Breast epithelium (tissue), 4 donors: ENCODE data around the gene THAP9. TPM values are rescaled to one million over a fixed set of nuclear protein-coding genes. Genes with fewer than 3 reads are reported as not detected.

Source experiments
- DNase-seq, 2 donors: peaks; one replicate each; pipeline ENCODE4 v3.0.0-alpha.2; 2019; ENCODE audit warnings: low spot score in 2 of 2
- H3K27ac ChIP-seq, 2 donors: fragments of 200-600 bp; sonication (generic) in 1 of 2; one replicate each; pipeline ENCODE4 v1.5.1; 2016 to 2019; ENCODE audit warnings: mild to moderate bottlenecking in 1 of 2
- H3K27me3 ChIP-seq, 2 donors: fragments of 200-600 bp; sonication (generic) in 1 of 2; one replicate each; pipeline versions ENCODE4 v1.5.1 to v1.6.0; 2017 to 2019; ENCODE audit warnings: control low read depth in 1 of 2, mild to moderate bottlenecking in 1 of 2
- H3K36me3 ChIP-seq: fragments of 200-600 bp; one replicate; pipeline ENCODE4 v1.5.1; 2019
- H3K4me1 ChIP-seq, 2 donors: fragments of 200-600 bp; sonication (generic); one replicate each; pipeline ENCODE4 v1.5.1; 2016 to 2019; ENCODE audit warnings: control low read depth in 1 of 2
- H3K4me3 ChIP-seq, 3 donors: fragments of 200-600 bp; sonication (generic); 1 replicate in 2 of 3; 2 replicates in 1 of 3; pipeline ENCODE4 v1.5.1; 2016 to 2019; ENCODE audit warnings: mild to moderate bottlenecking in 3 of 3, moderate library complexity in 2 of 3
- H3K9me3 ChIP-seq, 2 donors: fragments of 200-600 bp; sonication (generic) in 1 of 2; one replicate each; pipeline ENCODE4 v1.5.1; 2016 to 2019; ENCODE audit warnings: control low read depth in 1 of 2
- POLR2A ChIP-seq: fragments of 450-650 bp; IDR thresholded peaks from one replicate; pipeline ENCODE4 v1.6.1; 2016; ENCODE audit warnings: antibody characterized with exemption, mild to moderate bottlenecking, moderate library complexity
- POLR2AphosphoS5 ChIP-seq, 3 donors: sonication (generic); formaldehyde crosslinking; IDR thresholded peaks; one replicate each; pipeline ENCODE4 v1.6.1; 2017; ENCODE audit warnings: antibody characterized with exemption in 3 of 3
- intact Hi-C: fragments of 100-400 bp; cut with DNase I; formaldehyde crosslinking; loops from one replicate; pipeline ENCODE4 v1.15.1; 2023; ENCODE audit warnings: low total_unique reads
- total RNA-seq, 3 donors: library from RNA; depleted of rRNA; stranded (reverse); fragments of >200 nt; gene quantifications; one replicate each; pipeline ENCODE4 v1.1.0, GENCODE V29; 2016
- TF ChIP-seq, protein P1 (sequence below), 3 donors: fragments of 450-650 bp; IDR thresholded peaks; one replicate each; pipeline ENCODE4 v1.5.1; 2016 to 2017; ENCODE audit warnings: antibody characterized with exemption in 3 of 3, mild to moderate bottlenecking in 3 of 3, moderate library complexity in 3 of 3

The THAP9 gene
- total RNA-seq, 3 donors from 2014 or later, result 3.7 to 8.6 (median 5.2) TPM

DNA sequence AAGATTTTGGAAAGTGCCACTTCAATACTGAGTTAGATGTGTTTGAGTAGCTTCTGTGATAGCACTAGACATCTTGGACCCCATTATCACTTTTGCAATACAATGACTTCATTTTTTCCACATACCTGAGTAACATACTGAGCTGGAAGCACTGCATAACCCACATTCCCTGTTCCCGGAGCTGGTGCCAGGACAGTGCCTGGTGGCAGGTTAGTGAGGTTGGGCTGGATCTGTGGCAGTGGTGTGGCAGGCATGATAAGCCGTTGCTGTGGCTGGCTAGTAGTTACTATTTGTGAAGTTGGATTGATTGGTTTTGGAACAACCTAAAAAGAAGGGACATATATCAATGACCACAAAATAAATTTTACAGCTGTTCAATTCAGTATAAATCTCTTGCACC, 38.9 kb downstream of the THAP9 start:
- intact Hi-C loops, result no loop called here
- no peaks in the 10 kb centered on the region for H3K36me3 ChIP-seq
- H3K4me3 ChIP-seq, result no peak overlapping the region

DNA sequence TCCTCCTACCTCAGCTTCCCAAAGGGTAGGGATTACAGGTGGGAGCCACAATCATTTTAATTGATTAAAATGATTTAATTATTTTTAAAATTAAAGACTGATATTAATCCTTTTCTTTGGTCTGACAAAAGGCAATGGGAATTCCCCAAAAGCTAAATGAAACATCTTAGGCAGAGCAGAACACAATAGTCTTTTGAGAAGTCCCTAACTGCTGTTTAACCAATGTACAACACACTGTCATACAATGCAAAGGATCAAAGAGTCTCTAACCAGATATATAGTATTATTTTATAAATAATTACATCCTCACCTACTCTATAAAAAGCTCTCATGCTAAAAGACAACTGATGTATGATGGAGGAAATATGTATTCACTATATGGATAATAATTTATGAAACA, 47.0 kb downstream of the THAP9 start:
- no peak overlapping the region for H3K27ac ChIP-seq
- no peak for DNase-seq
- H3K36me3 ChIP-seq, result no peaks in the 10 kb centered on the region
- no peak overlapping the region for H3K4me3 ChIP-seq
- no peaks in the 10 kb centered on the region for H3K9me3 ChIP-seq
- TF ChIP-seq, protein P1, sequence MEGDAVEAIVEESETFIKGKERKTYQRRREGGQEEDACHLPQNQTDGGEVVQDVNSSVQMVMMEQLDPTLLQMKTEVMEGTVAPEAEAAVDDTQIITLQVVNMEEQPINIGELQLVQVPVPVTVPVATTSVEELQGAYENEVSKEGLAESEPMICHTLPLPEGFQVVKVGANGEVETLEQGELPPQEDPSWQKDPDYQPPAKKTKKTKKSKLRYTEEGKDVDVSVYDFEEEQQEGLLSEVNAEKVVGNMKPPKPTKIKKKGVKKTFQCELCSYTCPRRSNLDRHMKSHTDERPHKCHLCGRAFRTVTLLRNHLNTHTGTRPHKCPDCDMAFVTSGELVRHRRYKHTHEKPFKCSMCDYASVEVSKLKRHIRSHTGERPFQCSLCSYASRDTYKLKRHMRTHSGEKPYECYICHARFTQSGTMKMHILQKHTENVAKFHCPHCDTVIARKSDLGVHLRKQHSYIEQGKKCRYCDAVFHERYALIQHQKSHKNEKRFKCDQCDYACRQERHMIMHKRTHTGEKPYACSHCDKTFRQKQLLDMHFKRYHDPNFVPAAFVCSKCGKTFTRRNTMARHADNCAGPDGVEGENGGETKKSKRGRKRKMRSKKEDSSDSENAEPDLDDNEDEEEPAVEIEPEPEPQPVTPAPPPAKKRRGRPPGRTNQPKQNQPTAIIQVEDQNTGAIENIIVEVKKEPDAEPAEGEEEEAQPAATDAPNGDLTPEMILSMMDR (IDR thresholded peaks at IDR 0.05), result no peak
- TF ChIP-seq POLR2AphosphoS5 (IDR thresholded peaks at IDR 0.05) (no peak), POLR2A (no peak)
- no peaks in the 10 kb centered on the region for H3K4me1 ChIP-seq
- no peaks in the 10 kb centered on the region for H3K27me3 ChIP-seq
- intact Hi-C loops, result no loop called here

More for the DNA sequence above, 38.9 kb downstream of the THAP9 start:
- no peak for TF ChIP-seq POLR2A
- TF ChIP-seq, protein P1 (IDR thresholded peaks at IDR 0.05), result no peak
- no peak for TF ChIP-seq POLR2AphosphoS5 (IDR thresholded peaks at IDR 0.05)
- Histone ChIP-seq H3K27ac (no peak overlapping the region), H3K27me3 (no peaks in the 10 kb centered on the region), H3K4me1 (no peaks in the 10 kb centered on the region), H3K9me3 (no peaks in the 10 kb centered on the region)
- peak in 1 of 2 donors; percentile 23 for DNase-seq

DNA sequence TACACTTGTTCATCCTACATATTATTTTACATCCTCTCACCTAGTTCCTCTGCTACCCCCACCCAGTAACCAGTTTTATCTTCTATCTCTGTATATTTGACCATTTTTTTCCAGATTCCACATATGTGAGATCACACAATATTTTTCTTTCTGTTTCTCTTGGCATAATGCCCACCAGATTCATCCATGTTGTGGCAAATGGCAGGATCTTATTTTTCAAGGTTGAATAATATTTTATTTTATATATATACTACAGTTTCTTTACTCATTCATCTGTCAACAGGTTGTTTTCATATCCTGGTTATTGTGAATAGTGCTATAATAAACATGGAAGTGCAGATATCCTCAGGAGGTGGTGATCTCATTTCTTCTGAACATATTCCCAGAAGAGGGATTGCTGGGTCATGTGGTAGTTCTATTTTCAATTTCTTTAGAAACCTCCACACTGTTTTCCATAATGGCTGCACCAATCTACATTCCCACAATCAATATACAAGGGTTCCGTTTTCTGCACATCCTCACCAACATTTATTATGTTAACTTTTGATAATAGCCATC, 48.2 kb downstream of the THAP9 start:
- TF ChIP-seq, protein P1 (IDR thresholded peaks at IDR 0.05), result no peak
- TF ChIP-seq POLR2A (no peak), POLR2AphosphoS5 (IDR thresholded peaks at IDR 0.05) (no peak)
- intact Hi-C loops, result no loop called here
- no peaks in the 10 kb centered on the region for H3K4me1 ChIP-seq

DNA sequence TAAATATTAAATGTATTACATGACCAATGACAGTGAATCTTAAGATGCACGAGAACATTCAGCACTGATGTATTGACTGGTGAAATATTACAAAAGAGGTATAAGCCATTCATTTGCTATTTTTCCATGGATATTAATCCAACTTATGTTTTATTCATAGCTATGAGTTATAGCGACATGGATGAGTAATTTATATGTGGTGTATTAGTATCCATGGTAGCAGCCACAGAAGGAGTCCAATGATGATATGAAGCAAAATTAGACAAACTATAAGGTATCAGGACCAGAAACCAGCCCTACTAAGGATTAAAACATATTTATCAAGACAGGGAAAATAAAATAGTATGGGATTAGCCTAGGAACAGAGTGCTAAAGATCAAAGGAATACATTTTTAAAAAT, 50.7 kb downstream of the THAP9 start:
- Histone ChIP-seq H3K4me3 (no peak overlapping the region), H3K27me3 (no peaks in the 10 kb centered on the region), H3K27ac (no peak overlapping the region), H3K36me3 (no peaks in the 10 kb centered on the region), H3K9me3 (no peaks in the 10 kb centered on the region), H3K4me1 (no peaks in the 10 kb centered on the region)
- intact Hi-C loops, result no loop called here
- no peak for TF ChIP-seq POLR2AphosphoS5 (IDR thresholded peaks at IDR 0.05)
- TF ChIP-seq, protein P1 (IDR thresholded peaks at IDR 0.05), result no peak
- no peak for DNase-seq

More for the DNA sequence above, 48.2 kb downstream of the THAP9 start:
- no peaks in the 10 kb centered on the region for H3K27me3 ChIP-seq
- no peaks in the 10 kb centered on the region for H3K9me3 ChIP-seq
- no peak overlapping the region for H3K27ac ChIP-seq
- H3K36me3 ChIP-seq, result no peaks in the 10 kb centered on the region
- no peak overlapping the region for H3K4me3 ChIP-seq
- no peak for DNase-seq

GRCh38 chr4:82954212-82954611, 53.7 kb downstream of the THAP9 start:
- Histone ChIP-seq H3K27me3 (no peaks in the 10 kb centered on the region), H3K9me3 (no peaks in the 10 kb centered on the region), H3K4me1 (no peaks in the 10 kb centered on the region), H3K36me3 (no peaks in the 10 kb centered on the region), H3K27ac (no peak overlapping the region), H3K4me3 (no peak overlapping the region)
- intact Hi-C loops, result no loop called here
- TF ChIP-seq POLR2AphosphoS5 (IDR thresholded peaks at IDR 0.05) (no peak), POLR2A (no peak)
- TF ChIP-seq, protein P1 (IDR thresholded peaks at IDR 0.05), result no peak
- DNase-seq, result no peak
